SIG-M5 (cell line): Measurements from ENCODE around the gene C1QL3.

Experiments
- DNase-seq: peaks from one replicate; lab custom pipeline; 2025; lab: John Stamatoyannopoulos, UW

C1QL3 gene

DNA sequence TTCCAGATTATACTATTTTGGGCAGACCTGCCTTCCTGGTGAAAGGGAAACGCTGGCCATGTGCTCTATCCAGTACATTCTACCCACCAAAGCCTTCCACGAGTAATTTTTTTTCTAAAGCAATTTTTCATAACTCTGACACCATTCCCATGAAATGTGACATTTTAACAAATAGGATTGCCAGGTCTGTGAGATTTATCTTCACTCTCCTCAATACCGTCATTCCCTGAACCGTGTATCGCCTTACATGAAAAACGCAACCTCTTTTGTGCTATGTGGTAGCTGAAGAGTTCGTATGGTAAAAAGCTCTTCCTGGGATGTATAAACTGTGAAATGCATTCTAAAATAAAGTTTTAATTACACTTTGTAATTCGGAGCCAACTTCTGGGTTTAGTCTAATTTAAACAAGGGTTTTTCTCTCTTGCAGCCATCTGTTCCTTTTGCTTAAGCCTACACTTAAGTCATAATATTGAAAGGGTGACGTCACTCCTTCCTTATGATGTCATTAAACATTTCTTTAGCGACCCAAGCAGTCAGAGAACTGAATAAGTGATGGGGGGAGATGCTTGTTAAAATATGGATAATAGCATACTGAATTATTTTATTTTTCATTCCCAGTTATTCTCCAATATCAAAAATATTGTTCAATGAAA is 27.7 kb downstream of the C1QL3 start:
- no peak for DNase-seq

- no peak for DNase-seq
Measured at GRCh38 chr10:16491933-16492332, 29.7 kb downstream of the C1QL3 start.

DNA sequence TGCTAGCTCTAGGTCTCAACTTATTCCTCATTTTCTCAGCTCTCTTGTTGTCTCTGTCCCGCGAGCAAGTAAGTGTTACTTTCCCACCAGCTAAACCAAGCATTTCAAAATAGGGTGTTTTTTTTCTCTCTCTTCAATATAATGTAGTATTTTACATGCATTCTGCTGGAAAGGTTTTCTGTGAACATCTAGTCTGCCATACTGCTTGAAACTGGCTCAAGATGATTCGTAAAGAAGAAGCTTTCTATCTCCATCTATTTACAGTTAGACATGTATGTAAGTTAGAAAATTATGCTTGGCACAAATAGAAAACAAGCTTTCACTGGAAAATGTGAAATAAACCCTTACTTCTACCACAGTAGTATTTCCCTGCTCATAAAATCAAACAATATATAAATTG is 31.2 kb downstream of the C1QL3 start:
- no peak for DNase-seq

- DNase-seq, result no peak
Measured at GRCh38 chr10:16483241-16483917, 38.3 kb downstream of the C1QL3 start.

DNA sequence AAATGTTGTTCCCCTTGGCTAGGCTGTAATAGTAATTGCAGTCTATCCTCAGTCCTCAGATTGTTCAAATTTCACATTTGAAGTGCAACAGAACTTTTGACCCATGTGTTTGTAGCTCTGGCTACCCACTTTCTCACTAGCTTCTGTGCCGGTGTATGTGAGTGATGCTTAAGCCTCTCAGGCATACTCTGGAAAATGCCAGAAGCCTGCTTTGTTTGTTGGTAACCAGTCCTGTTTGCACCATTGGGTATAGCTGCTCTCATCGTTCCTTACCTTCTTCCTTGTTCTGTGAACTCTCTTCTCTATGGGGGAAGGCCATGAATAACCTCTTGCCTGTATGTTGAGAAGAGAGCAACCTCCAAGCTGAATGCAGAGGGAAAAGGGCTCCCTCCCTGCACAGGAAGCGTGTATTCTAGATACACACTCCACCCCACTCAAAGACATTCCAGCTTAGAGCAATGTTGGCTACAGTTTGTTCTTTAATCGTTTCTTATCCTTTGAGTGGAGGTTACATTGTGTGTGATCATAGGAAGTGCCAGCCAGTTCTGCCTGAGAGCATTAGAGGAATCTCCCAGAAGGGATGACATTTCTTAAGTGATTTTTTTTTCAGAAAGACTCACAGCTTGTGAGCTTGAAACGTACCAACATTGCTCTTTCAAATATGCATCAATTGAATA is 40.5 kb downstream of the C1QL3 start:
- DNase-seq, result no peak

- DNase-seq, result no peak
Measured at GRCh38 chr10:16478801-16479200, 42.9 kb downstream of the C1QL3 start.

- DNase-seq, result no peak
Measured at GRCh38 chr10:16477757-16478156, 43.9 kb downstream of the C1QL3 start.

DNA sequence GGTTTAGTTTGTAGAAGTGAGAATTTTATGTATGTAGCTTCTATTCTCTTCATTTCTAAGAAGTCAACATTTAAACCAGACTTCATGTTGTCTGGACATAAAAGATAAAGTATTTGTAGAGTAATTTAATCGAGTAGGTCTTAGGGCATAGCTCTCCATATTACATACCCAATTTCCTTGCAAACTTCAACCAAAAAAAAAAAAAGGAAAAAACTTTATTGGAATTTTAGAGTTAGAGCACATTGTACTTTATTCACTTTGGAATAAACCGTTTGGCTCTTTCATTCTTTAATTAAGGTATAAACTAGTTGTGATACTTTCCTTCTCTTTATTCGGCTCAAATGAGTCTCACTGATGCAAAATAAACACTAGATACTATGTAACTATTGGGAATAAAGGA is 48.9 kb downstream of the C1QL3 start:
- DNase-seq, result no peak

DNA sequence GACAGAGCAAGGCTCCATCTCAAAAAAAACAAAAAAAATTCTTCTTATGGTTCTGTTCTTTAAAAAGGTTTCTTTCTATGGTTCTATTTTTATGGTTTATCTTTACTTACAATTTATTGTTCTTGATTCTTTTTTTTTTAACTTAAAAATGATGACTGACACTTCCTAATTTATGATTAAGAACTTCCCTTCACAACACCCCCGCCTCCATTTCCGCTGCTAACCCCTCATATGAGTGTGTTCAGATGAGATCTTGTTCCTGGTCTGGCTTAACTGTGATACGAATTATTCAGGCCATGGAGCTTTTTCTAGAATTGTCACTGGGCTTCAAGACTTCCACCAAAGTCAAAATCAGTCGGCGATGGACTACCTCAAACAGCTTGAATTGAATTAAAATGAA is 50.9 kb downstream of the C1QL3 start:
- DNase-seq, result no peak

- no peak for DNase-seq
Measured at GRCh38 chr10:16466001-16466400, 55.7 kb downstream of the C1QL3 start.
